Measurements from ENCODE around the gene ENAH.

The ENAH gene

GRCh38 chr1:225509376-225509707, 143.6 kb downstream of the ENAH start:
- Histone ChIP-seq H3K27ac (ENCODE audit: low read depth in 2 of 2, low read length in 2 of 2) (peak overlapping the region in 1 of 2 donors; percentile 26), H3K9ac (ENCODE audit: low read depth in 1 of 2, low read length in 2 of 2) (no peak overlapping the region), H3K27me3 (ENCODE audit: control insufficient read depth in 2 of 2, insufficient read depth in 2 of 2, low read length in 2 of 2) (no peaks in the 10 kb centered on the region), H3K4me1 (ENCODE audit: control insufficient read depth in 2 of 2, insufficient read depth in 2 of 2, low read length in 2 of 2) (peaks cover 0 to 5% of the 10 kb centered on the region in 2 donors), H3K9me3 (ENCODE audit: control insufficient read depth in 2 of 2, low read length in 2 of 2) (no peaks in the 10 kb centered on the region), H3K36me3 (ENCODE audit: control insufficient read depth in 2 of 2, insufficient read depth in 2 of 2, low read length in 2 of 2) (no peaks in the 10 kb centered on the region), H3K4me3 (ENCODE audit: low read length in 2 of 2) (no peak overlapping the region)

- Histone ChIP-seq H3K27ac (ENCODE audit: low read depth in 2 of 2, low read length in 2 of 2) (peak overlapping the region; percentile 26 to 31), H3K4me1 (ENCODE audit: control insufficient read depth in 2 of 2, insufficient read depth in 2 of 2, low read length in 2 of 2) (peaks cover 0 to 5% of the 10 kb centered on the region in 2 donors)
Observed at GRCh38 chr1:225508538-225509375, 144.2 kb downstream of the ENAH start.

GRCh38 chr1:225506727-225507126, 146.2 kb downstream of the ENAH start:
- no peak overlapping the region for H3K9ac ChIP-seq (ENCODE audit: low read depth in 1 of 2, low read length in 2 of 2)
- no peak overlapping the region for H3K4me3 ChIP-seq (ENCODE audit: low read length in 2 of 2)
- H3K27me3 ChIP-seq (ENCODE audit: control insufficient read depth in 2 of 2, insufficient read depth in 2 of 2, low read length in 2 of 2), result no peaks in the 10 kb centered on the region
- no peak overlapping the region for H3K27ac ChIP-seq (ENCODE audit: low read depth in 2 of 2, low read length in 2 of 2)
- H3K36me3 ChIP-seq (ENCODE audit: control insufficient read depth in 2 of 2, insufficient read depth in 2 of 2, low read length in 2 of 2), result no peaks in the 10 kb centered on the region
- H3K9me3 ChIP-seq (ENCODE audit: control insufficient read depth in 2 of 2, low read length in 2 of 2), result no peaks in the 10 kb centered on the region
- peaks cover 0 to 5% of the 10 kb centered on the region in 2 donors for H3K4me1 ChIP-seq (ENCODE audit: control insufficient read depth in 2 of 2, insufficient read depth in 2 of 2, low read length in 2 of 2)

More at GRCh38 chr1:225508538-225509375, 144.2 kb downstream of the ENAH start:
- no peak overlapping the region for H3K9ac ChIP-seq (ENCODE audit: low read depth in 1 of 2, low read length in 2 of 2)
- no peaks in the 10 kb centered on the region for H3K27me3 ChIP-seq (ENCODE audit: control insufficient read depth in 2 of 2, insufficient read depth in 2 of 2, low read length in 2 of 2)
- H3K9me3 ChIP-seq (ENCODE audit: control insufficient read depth in 2 of 2, low read length in 2 of 2), result no peaks in the 10 kb centered on the region
- no peaks in the 10 kb centered on the region for H3K36me3 ChIP-seq (ENCODE audit: control insufficient read depth in 2 of 2, insufficient read depth in 2 of 2, low read length in 2 of 2)
- no peak overlapping the region for H3K4me3 ChIP-seq (ENCODE audit: low read length in 2 of 2)

GRCh38 chr1:225504776-225505175, 148.1 kb downstream of the ENAH start:
- Histone ChIP-seq H3K27me3 (ENCODE audit: control insufficient read depth in 2 of 2, insufficient read depth in 2 of 2, low read length in 2 of 2) (no peaks in the 10 kb centered on the region), H3K4me1 (ENCODE audit: control insufficient read depth in 2 of 2, insufficient read depth in 2 of 2, low read length in 2 of 2) (peaks cover 0 to 14% of the 10 kb centered on the region in 2 donors), H3K36me3 (ENCODE audit: control insufficient read depth in 2 of 2, insufficient read depth in 2 of 2, low read length in 2 of 2) (no peaks in the 10 kb centered on the region)

GRCh38 chr1:225500624-225501192, 152.2 kb downstream of the ENAH start:
- H3K4me1 ChIP-seq (ENCODE audit: control insufficient read depth in 2 of 2, insufficient read depth in 2 of 2, low read length in 2 of 2), result peaks cover 0 to 9% of the 10 kb centered on the region in 2 donors
- no peaks in the 10 kb centered on the region for H3K36me3 ChIP-seq (ENCODE audit: control insufficient read depth in 2 of 2, insufficient read depth in 2 of 2, low read length in 2 of 2)
- H3K27me3 ChIP-seq (ENCODE audit: control insufficient read depth in 2 of 2, insufficient read depth in 2 of 2, low read length in 2 of 2), result no peaks in the 10 kb centered on the region
- H3K9me3 ChIP-seq (ENCODE audit: control insufficient read depth in 2 of 2, low read length in 2 of 2), result no peaks in the 10 kb centered on the region
- no peak overlapping the region for H3K9ac ChIP-seq (ENCODE audit: low read depth in 1 of 2, low read length in 2 of 2)
- peak overlapping the region in 1 of 2 donors; percentile 20 for H3K27ac ChIP-seq (ENCODE audit: low read depth in 2 of 2, low read length in 2 of 2)
- no peak overlapping the region for H3K4me3 ChIP-seq (ENCODE audit: low read length in 2 of 2)

More at GRCh38 chr1:225504776-225505175, 148.1 kb downstream of the ENAH start:
- Histone ChIP-seq H3K9me3 (ENCODE audit: control insufficient read depth in 2 of 2, low read length in 2 of 2) (no peaks in the 10 kb centered on the region), H3K9ac (ENCODE audit: low read depth in 1 of 2, low read length in 2 of 2) (no peak overlapping the region), H3K27ac (ENCODE audit: low read depth in 2 of 2, low read length in 2 of 2) (no peak overlapping the region), H3K4me3 (ENCODE audit: low read length in 2 of 2) (no peak overlapping the region)

GRCh38 chr1:225498549-225499136, 154.3 kb downstream of the ENAH start:
- H3K36me3 ChIP-seq (ENCODE audit: control insufficient read depth in 2 of 2, insufficient read depth in 2 of 2, low read length in 2 of 2), result no peaks in the 10 kb centered on the region
- no peaks in the 10 kb centered on the region for H3K27me3 ChIP-seq (ENCODE audit: control insufficient read depth in 2 of 2, insufficient read depth in 2 of 2, low read length in 2 of 2)
- no peaks in the 10 kb centered on the region for H3K9me3 ChIP-seq (ENCODE audit: control insufficient read depth in 2 of 2, low read length in 2 of 2)
- H3K27ac ChIP-seq (ENCODE audit: low read depth in 2 of 2, low read length in 2 of 2), result no peak overlapping the region
- no peak overlapping the region for H3K9ac ChIP-seq (ENCODE audit: low read depth in 1 of 2, low read length in 2 of 2)
- H3K4me1 ChIP-seq (ENCODE audit: control insufficient read depth in 2 of 2, insufficient read depth in 2 of 2, low read length in 2 of 2), result peaks cover 0 to 9% of the 10 kb centered on the region in 2 donors
- no peak overlapping the region for H3K4me3 ChIP-seq (ENCODE audit: low read length in 2 of 2)

- no peaks in the 10 kb centered on the region for H3K4me1 ChIP-seq (ENCODE audit: control insufficient read depth in 2 of 2, insufficient read depth in 2 of 2, low read length in 2 of 2)
- H3K4me3 ChIP-seq (ENCODE audit: low read length in 2 of 2), result no peak overlapping the region
- no peaks in the 10 kb centered on the region for H3K27me3 ChIP-seq (ENCODE audit: control insufficient read depth in 2 of 2, insufficient read depth in 2 of 2, low read length in 2 of 2)
- no peaks in the 10 kb centered on the region for H3K9me3 ChIP-seq (ENCODE audit: control insufficient read depth in 2 of 2, low read length in 2 of 2)
- H3K9ac ChIP-seq (ENCODE audit: low read depth in 1 of 2, low read length in 2 of 2), result no peak overlapping the region
- no peaks in the 10 kb centered on the region for H3K36me3 ChIP-seq (ENCODE audit: control insufficient read depth in 2 of 2, insufficient read depth in 2 of 2, low read length in 2 of 2)
- H3K27ac ChIP-seq (ENCODE audit: low read depth in 2 of 2, low read length in 2 of 2), result no peak overlapping the region
Observed at GRCh38 chr1:225494789-225495359, 158.0 kb downstream of the ENAH start.

GRCh38 chr1:225493591-225494246, 159.2 kb downstream of the ENAH start:
- H3K9me3 ChIP-seq (ENCODE audit: control insufficient read depth in 2 of 2, low read length in 2 of 2), result no peaks in the 10 kb centered on the region
- no peaks in the 10 kb centered on the region for H3K36me3 ChIP-seq (ENCODE audit: control insufficient read depth in 2 of 2, insufficient read depth in 2 of 2, low read length in 2 of 2)
- H3K27me3 ChIP-seq (ENCODE audit: control insufficient read depth in 2 of 2, insufficient read depth in 2 of 2, low read length in 2 of 2), result no peaks in the 10 kb centered on the region
- H3K27ac ChIP-seq (ENCODE audit: low read depth in 2 of 2, low read length in 2 of 2), result no peak overlapping the region
- H3K4me3 ChIP-seq (ENCODE audit: low read length in 2 of 2), result no peak overlapping the region
- no peaks in the 10 kb centered on the region for H3K4me1 ChIP-seq (ENCODE audit: control insufficient read depth in 2 of 2, insufficient read depth in 2 of 2, low read length in 2 of 2)
- H3K9ac ChIP-seq (ENCODE audit: low read depth in 1 of 2, low read length in 2 of 2), result no peak overlapping the region

GRCh38 chr1:225488676-225489075, 164.2 kb downstream of the ENAH start:
- Histone ChIP-seq H3K27me3 (ENCODE audit: control insufficient read depth in 2 of 2, insufficient read depth in 2 of 2, low read length in 2 of 2) (no peaks in the 10 kb centered on the region), H3K4me1 (ENCODE audit: control insufficient read depth in 2 of 2, insufficient read depth in 2 of 2, low read length in 2 of 2) (no peaks in the 10 kb centered on the region), H3K9me3 (ENCODE audit: control insufficient read depth in 2 of 2, low read length in 2 of 2) (no peaks in the 10 kb centered on the region), H3K27ac (ENCODE audit: low read depth in 2 of 2, low read length in 2 of 2) (no peak overlapping the region), H3K9ac (ENCODE audit: low read depth in 1 of 2, low read length in 2 of 2) (no peak overlapping the region), H3K36me3 (ENCODE audit: control insufficient read depth in 2 of 2, insufficient read depth in 2 of 2, low read length in 2 of 2) (no peaks in the 10 kb centered on the region), H3K4me3 (ENCODE audit: low read length in 2 of 2) (no peak overlapping the region)
